Prostate gland (tissue), 2 donors: ENCODE measurements around the gene PYY. TPM values are rescaled to one million over a fixed set of nuclear protein-coding genes. Genes with fewer than 3 reads are reported as not detected.

Source experiments
- DNase-seq: peaks from one replicate; pipeline ENCODE4 v3.0.0-alpha.2; 2019; ENCODE audit warnings: low spot score
- H3K27ac ChIP-seq, 2 donors: fragments of 200-600 bp; sonication (generic); 2 replicates each; pipeline ENCODE4 v1.5.1; 2017 to 2019
- H3K27me3 ChIP-seq: fragments of 200-600 bp; sonication (generic); replicated peaks from 2 replicates; pipeline ENCODE4 v1.5.1; 2019; ENCODE audit not compliant: insufficient read depth
- H3K36me3 ChIP-seq, 2 donors: fragments of 200-600 bp; sonication (generic); 1 replicate in 1 of 2; 2 replicates in 1 of 2; pipeline versions ENCODE4 v1.5.1 to v1.8.1; 2017 to 2019
- H3K4me1 ChIP-seq: fragments of 200-600 bp; sonication (generic); replicated peaks from 2 replicates; pipeline ENCODE4 v1.5.1; 2019
- H3K4me3 ChIP-seq, 2 donors: fragments of 200-600 bp; sonication (generic); 2 replicates each; pipeline ENCODE4 v1.5.1; 2017 to 2019
- H3K9me3 ChIP-seq: fragments of 200-600 bp; sonication (generic); 2 replicates; pipeline ENCODE4 v1.5.1; 2017
- POLR2A ChIP-seq: fragments of 450-650 bp; IDR thresholded peaks from one replicate; pipeline ENCODE4 v1.6.1; 2016; ENCODE audit warnings: antibody characterized with exemption, mild to moderate bottlenecking
- POLR2AphosphoS5 ChIP-seq: sonication (generic); formaldehyde crosslinking; IDR thresholded peaks from one replicate; pipeline ENCODE4 v1.6.1; 2017; ENCODE audit warnings: antibody characterized with exemption
- WGBS: methylation state at CpG from one replicate; pipeline ENCODE4 v1.1.5; 2018; 5-methylcytosine and 5-hydroxymethylcytosine counted together
- intact Hi-C: fragments of 100-400 bp; cut with DNase I; formaldehyde crosslinking; loops from one replicate; pipeline ENCODE4 v1.14.2; 2022
- total RNA-seq, 2 donors: library from RNA; depleted of rRNA; stranded (reverse); fragments of >200 nt; gene quantifications; one replicate each; pipeline ENCODE4 v1.1.0, GENCODE V29; 2016
- TF ChIP-seq, protein P1 (sequence below), 4 experiments: fragments of 200-600 bp in 2 of 4; fragments of 450-650 bp in 2 of 4; sonication (generic) in 2 of 4; IDR thresholded peaks; 1 replicate in 3 of 4; 2 replicates in 1 of 4; pipeline ENCODE4 v1.5.1; 2016 to 2019; ENCODE audit warnings: antibody characterized with exemption in 4 of 4, mild to moderate bottlenecking in 2 of 4, moderate library complexity in 2 of 4

Gene PYY
- total RNA-seq, 2 donors from 2014 or later, result not detected

DNA sequence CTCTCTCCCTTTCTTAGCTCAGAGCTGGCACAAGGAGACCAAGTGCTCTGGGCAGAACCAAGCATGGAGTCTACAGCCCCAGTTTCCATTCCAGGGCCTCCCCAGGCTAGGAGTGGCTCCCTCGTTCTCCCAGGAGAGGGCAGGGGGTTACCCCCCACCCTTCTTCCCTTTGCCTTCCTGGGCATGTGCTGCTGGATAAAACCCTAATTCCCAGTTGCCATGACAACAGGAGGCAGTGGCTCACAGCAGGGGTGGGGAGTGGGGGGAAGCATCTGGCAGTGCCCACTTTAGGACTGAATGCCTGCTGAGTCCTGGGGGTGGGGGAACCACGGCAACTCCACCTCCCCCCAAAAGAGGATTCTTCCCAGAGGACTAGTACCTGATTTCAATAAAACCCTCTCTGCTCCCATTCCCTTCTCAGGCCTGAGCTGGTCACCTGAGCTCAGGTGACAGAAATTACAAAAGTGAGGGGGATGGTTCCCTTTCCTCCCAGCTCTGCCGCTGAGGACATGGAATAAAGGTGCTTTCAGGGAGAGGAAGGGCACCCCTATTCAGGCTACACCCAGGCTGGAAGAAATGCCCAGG is 48.2 kb downstream of the PYY start:
- Histone ChIP-seq H3K27me3 (no peaks in the 10 kb centered on the region), H3K9me3 (no peaks in the 10 kb centered on the region), H3K4me3 (peak overlapping the region in 1 of 2 donors; percentile 52), H3K27ac (peak overlapping the region; percentile 79 to 86), H3K4me1 (peaks cover 6% of the 10 kb centered on the region), H3K36me3 (no peaks in the 10 kb centered on the region)
- WGBS, result 43% methylated on average over 3 of the region's 3 CpGs
- TF ChIP-seq, protein P1, sequence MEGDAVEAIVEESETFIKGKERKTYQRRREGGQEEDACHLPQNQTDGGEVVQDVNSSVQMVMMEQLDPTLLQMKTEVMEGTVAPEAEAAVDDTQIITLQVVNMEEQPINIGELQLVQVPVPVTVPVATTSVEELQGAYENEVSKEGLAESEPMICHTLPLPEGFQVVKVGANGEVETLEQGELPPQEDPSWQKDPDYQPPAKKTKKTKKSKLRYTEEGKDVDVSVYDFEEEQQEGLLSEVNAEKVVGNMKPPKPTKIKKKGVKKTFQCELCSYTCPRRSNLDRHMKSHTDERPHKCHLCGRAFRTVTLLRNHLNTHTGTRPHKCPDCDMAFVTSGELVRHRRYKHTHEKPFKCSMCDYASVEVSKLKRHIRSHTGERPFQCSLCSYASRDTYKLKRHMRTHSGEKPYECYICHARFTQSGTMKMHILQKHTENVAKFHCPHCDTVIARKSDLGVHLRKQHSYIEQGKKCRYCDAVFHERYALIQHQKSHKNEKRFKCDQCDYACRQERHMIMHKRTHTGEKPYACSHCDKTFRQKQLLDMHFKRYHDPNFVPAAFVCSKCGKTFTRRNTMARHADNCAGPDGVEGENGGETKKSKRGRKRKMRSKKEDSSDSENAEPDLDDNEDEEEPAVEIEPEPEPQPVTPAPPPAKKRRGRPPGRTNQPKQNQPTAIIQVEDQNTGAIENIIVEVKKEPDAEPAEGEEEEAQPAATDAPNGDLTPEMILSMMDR (IDR thresholded peaks at IDR 0.05), result no peak
- TF ChIP-seq POLR2A, result no peak
- TF ChIP-seq POLR2AphosphoS5, result no peak
- intact Hi-C loops, result no loop called here
- no peak for DNase-seq

Other genes with a start within 250 kb of the PYY start
- gene SOST, start 195.1 kb downstream of the PYY start, total RNA-seq, result under 1 TPM in 1 of 2 donors, not detected in 1; 0.18 TPM
- gene DUSP3, start 175.0 kb downstream of the PYY start, total RNA-seq, result 10 to 100 TPM; 62.4 to 78.9 TPM
- gene CFAP97D1, start 173.5 kb downstream of the PYY start, total RNA-seq, result 1 to 10 TPM in 1 of 2 donors, not detected in 1; 1.1 TPM
- 10 to 100 TPM in 1 of 2 donors, 1 to 10 TPM in 1; 4.4 to 16.4 TPM for gene MPP3, start 120.8 kb downstream of the PYY start, total RNA-seq
- gene CD300LG, start 106.8 kb downstream of the PYY start, total RNA-seq, result 10 to 100 TPM in 1 of 2 donors, under 1 TPM in 1; 0.09 to 33.5 TPM
- 10 to 100 TPM; 14.9 to 17.7 TPM for gene MPP2, start 46.4 kb downstream of the PYY start, total RNA-seq
- gene PPY, start 11.5 kb downstream of the PYY start, total RNA-seq, result not detected
- gene NAGS, start 50.7 kb upstream of the PYY start, total RNA-seq, result 1 to 10 TPM; 3.1 to 3.8 TPM
- gene TMEM101, start 61.0 kb upstream of the PYY start, total RNA-seq, result 10 to 100 TPM; 48.0 to 51.6 TPM
- 10 to 100 TPM; 30.0 to 45.2 TPM for gene LSM12, start 112.7 kb upstream of the PYY start, total RNA-seq
- 10 to 100 TPM; 68.9 to 84.8 TPM for gene G6PC3, start 116.8 kb upstream of the PYY start, total RNA-seq
- gene HDAC5, start 169.7 kb upstream of the PYY start, total RNA-seq, result 100 to 1,000 TPM in 1 of 2 donors, 10 to 100 TPM in 1; 71.2 to 145 TPM
- 1 to 10 TPM; 1.4 to 8.1 TPM for gene HROB, start 188.0 kb upstream of the PYY start, total RNA-seq
- 1 to 10 TPM; 3.2 to 4.4 TPM for gene ASB16, start 216.8 kb upstream of the PYY start, total RNA-seq
- 10 to 100 TPM; 42.9 to 67.2 TPM for gene TMUB2, start 233.0 kb upstream of the PYY start, total RNA-seq
- gene ATXN7L3, start 245.9 kb upstream of the PYY start, total RNA-seq, result 10 to 100 TPM; 45.8 to 72.0 TPM